ENCODE measurements around the gene IL1RL1. TPM values are rescaled to one million over a fixed set of nuclear protein-coding genes. Genes with fewer than 3 reads are reported as not detected.

IL1RL1 gene
- total RNA-seq, 1 donor from 2014 or later: 0.40 TPM

DNA sequence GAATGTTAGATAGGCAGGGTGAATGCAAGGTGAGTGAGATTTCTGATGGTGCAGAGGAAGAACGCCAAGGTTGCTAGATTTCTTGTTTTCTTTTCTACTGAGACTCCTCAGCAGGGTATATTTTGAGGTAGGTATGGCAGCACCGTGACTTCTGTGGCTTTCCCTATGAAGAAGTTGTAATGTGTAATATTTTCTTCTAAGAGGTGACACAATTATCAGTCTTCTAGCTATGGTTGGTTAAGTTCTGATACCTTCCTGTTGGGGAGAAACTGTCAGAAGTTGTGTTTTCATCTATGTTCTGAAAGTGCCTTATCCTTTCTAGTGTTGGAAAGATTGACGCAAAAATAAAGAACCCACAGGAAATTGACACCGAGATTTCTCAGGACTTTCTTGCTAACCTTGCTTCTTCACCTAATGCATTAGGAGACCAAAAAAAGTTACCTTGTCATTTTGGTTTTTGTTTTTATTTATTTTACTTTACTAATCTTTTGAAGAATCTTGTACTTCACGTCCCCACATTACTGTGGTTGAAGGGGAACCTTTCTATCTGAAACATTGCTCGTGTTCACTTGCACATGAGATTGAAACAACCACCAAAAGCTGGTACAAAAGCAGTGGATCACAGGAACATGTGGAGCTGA, 56.1 kb downstream of the IL1RL1 start:
- DNase-seq (ENCODE audit: low read depth in 2 of 2): no peak

DNA sequence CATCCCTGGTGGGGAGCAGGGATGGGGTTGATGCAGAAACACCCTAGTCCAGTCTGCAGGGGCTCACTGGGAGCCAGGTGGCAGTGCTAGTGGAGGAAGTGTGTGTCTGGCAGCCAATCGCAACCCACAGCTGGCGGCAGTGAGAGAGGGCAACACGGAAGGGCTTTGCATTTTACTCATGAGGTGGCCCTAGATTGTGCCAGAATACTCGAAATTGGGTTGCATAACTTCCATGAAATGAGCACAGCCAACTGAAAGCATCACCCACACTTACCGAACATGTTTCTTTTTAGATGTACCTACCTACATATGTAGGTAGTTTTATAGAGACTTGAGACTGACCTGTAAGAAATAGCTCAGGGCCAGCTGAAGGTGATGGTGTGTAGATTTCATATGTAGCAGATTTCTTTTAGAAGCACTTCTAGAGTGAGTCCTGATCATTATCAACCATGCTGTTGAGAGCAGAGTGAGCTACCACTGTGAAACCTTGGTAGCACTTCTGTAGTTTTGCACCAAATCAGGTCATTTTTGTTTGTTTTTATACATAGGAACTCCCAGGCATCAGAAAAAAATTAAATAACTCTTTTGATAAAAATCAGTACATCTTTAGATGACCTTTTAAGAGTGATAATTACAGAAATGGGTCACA, 57.2 kb downstream of the IL1RL1 start:
- no peak for DNase-seq (ENCODE audit: low read depth in 2 of 2)

DNA sequence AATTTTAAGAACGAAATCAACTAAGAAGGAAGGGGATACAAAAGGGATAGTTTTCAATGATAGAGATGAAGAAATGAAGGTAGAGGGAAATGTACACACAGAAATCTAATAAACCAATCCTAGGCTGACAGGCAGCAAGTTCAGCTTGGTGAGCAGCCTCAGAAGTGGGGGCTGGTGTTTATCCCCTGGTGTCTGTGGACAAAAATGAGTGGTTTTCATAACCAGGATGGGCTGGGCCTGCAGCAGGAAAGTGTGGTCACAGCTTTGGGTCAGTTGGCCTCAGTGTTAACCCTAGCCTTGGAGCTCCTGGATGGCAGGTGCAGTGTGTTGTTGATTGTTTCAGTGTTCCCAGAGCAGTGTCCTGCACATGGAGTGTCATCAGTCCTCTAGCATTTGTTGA, 58.5 kb downstream of the IL1RL1 start:
- no peak for DNase-seq (ENCODE audit: low read depth in 2 of 2)

GRCh38 chr2:102376052-102376591, 64.8 kb downstream of the IL1RL1 start:
- no peak for DNase-seq (ENCODE audit: low read depth in 2 of 2)

- no peak for DNase-seq (ENCODE audit: low read depth in 2 of 2)
Observed at GRCh38 chr2:102383722-102384121, 72.4 kb downstream of the IL1RL1 start.

DNA sequence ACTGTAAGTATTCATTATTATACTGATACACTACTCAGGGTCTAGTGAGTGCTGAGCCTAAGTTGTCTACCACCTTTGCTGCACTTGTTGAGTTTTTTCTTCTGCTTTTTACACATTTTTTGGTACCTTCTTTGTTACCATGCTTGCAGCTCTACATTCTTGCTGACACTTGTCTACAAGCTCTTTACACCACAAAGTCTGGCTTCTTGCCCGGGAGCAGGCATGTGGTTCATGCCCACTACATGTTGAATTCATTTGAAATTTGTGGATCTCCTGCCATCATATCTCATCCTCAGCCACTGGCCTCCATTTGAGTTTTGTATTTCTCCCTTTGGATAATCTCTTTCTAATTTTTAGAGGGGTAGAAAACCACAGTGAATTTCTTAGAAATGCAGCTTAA, 74.2 kb downstream of the IL1RL1 start:
- DNase-seq (ENCODE audit: low read depth in 2 of 2): no peak

DNA sequence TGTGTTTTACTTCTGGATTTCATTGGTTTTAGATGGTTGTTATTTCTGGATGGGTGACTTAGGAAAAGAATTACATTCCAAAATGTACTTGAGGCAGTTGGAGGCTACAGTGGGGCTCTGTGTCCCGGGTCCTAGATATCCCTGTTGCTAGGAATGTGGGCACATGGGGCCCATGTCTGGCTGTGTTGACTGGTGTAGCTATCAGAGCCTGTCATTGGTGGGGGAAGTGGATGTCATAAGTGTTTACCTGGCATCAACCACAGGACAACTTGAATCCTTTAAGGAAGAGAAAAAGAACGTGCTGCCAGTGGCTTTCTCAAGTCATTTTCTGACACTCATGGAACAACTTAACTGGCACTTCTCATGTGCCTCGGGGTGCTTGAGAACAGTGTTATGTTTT, 74.6 kb downstream of the IL1RL1 start:
- no peak for DNase-seq (ENCODE audit: low read depth in 2 of 2)

GRCh38 chr2:102386867-102387541, 75.6 kb downstream of the IL1RL1 start:
- DNase-seq (ENCODE audit: low read depth in 2 of 2): no peak

DNA sequence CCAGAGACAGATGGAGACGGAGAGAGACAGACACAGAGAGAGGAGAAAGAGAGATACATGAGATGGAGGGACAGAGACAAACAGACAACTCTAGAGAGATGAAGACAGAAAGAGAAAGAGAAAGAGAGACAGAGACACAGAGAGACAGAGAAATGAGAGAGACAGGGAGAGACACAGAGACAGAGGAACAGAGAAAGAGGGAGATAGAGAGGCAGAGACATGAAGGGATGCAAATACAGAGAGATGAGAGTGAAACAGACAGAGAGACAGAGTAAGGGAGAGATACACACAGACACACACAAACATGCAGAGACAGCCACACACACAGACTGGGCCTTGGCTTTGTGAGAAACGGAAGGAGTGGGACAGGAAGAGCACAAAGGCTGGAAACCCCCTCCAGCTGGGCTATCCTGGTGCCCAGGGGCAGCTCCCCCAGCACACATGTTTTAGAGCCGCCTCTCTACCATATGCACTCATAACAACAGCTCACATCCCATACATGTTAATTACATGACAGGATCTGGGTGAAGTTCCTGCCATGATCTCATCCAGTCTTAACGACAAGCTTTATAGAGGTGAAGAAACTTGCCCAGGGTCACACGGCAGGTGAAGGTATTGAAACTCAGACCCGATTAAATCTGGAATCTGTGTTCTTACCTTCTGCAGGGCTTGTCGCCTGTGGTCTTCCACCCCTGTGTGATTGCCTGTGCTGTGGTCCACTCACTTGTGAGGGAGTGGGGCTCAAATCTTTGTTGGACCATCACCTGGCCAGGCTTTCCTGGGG, 76.6 kb downstream of the IL1RL1 start:
- no peak for DNase-seq (ENCODE audit: low read depth in 2 of 2)

GRCh38 chr2:102391565-102391964, 80.2 kb downstream of the IL1RL1 start:
- DNase-seq (ENCODE audit: low read depth in 2 of 2): no peak

DNA sequence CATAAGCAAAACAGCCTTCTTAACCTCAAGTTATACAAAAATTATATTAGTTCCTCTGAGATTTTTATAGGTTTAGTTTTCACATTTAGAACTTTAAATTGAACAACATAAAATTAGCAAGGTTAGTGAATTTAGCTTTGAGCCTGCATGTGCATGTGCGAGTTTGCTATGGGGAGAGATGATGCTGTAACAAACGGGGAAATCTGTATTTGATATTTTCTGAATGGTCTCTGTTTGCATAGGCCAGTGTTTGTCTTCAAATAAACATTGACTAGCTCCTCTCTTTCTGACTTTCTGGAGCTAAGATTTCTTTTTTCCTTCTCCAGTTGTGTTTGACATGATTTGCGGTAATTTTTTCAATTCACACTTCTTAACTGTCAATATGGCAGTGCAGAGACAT, 80.7 kb downstream of the IL1RL1 start:
- no peak for DNase-seq (ENCODE audit: low read depth in 2 of 2)

- no peak for DNase-seq (ENCODE audit: low read depth in 2 of 2)
Observed at GRCh38 chr2:102392942-102393341, 81.6 kb downstream of the IL1RL1 start.

- DNase-seq (ENCODE audit: low read depth in 2 of 2): no peak
Observed at GRCh38 chr2:102396012-102396411, 84.6 kb downstream of the IL1RL1 start.

- DNase-seq (ENCODE audit: low read depth in 2 of 2): no peak
Observed at GRCh38 chr2:102397209-102397608, 85.8 kb downstream of the IL1RL1 start.

GRCh38 chr2:102399499-102400141, 88.3 kb downstream of the IL1RL1 start:
- DNase-seq (ENCODE audit: low read depth in 2 of 2): no peak

DNA sequence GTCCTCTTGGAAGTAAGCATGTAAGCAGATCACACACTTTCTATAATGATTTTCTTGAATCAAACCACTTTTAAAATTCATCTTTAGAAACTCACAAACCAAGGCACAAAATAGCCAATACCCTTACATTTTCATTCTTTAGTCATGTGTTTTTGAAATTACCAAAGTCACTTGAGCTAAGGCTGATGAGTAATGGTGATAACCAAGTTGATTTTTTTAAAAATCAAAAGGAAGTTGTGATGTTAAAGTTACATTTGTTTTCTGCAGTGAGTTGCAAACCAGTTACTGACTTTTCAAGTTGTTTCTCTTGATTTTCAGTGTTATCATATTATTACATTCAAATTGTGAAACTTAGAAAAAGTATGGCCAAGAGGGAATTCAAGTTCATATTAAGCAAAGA, 90.1 kb downstream of the IL1RL1 start:
- DNase-seq (ENCODE audit: low read depth in 2 of 2): no peak

Other genes with a start within 250 kb of the IL1RL1 start
- gene IL1R1, start 168.8 kb upstream of the IL1RL1 start, total RNA-seq: 11.6 and 52.6 TPM in 2 replicates
- 0.20 and 0.22 TPM in 2 replicates for gene IL1RL2, start 124.5 kb upstream of the IL1RL1 start, total RNA-seq
- 0.20 and 0.22 TPM in 2 replicates for gene IL18R1, start 44.2 kb downstream of the IL1RL1 start, total RNA-seq
- gene IL18RAP, start 111.6 kb downstream of the IL1RL1 start, total RNA-seq: not detected in 2 replicates
- gene SLC9A4, start 161.7 kb downstream of the IL1RL1 start, total RNA-seq: not detected in 2 replicates

All from lung microvascular endothelial cell (primary cell).